Measurements from ENCODE around the gene KRT13.

The KRT13 gene

GRCh38 chr17:41464173-41464572 lies 41.2 kb downstream of the KRT13 start:
- DNase-seq: no peak

GRCh38 chr17:41463746-41464145 lies 41.7 kb downstream of the KRT13 start:
- no peak for DNase-seq

GRCh38 chr17:41462705-41463104 lies 42.7 kb downstream of the KRT13 start:
- DNase-seq: no peak

GRCh38 chr17:41457676-41458075 lies 47.7 kb downstream of the KRT13 start:
- DNase-seq: no peak

GRCh38 chr17:41456204-41456603 lies 49.2 kb downstream of the KRT13 start:
- no peak for DNase-seq

- no peak for DNase-seq
Observed at GRCh38 chr17:41455236-41455635, 50.2 kb downstream of the KRT13 start.

GRCh38 chr17:41453066-41453465 lies 52.3 kb downstream of the KRT13 start:
- no peak for DNase-seq

- DNase-seq: no peak
Observed at GRCh38 chr17:41452281-41452680, 53.1 kb downstream of the KRT13 start.

GRCh38 chr17:41451154-41451728 lies 54.2 kb downstream of the KRT13 start:
- no peak for DNase-seq

Measured in NCI-H2029 treated with DMSO at 0.1 percent for 48 hours (cell line).